Osteocyte (in vitro differentiated cells): ENCODE results near the gene KDM5C. TPM values are rescaled to one million over a fixed set of nuclear protein-coding genes. Genes with fewer than 3 reads are reported as not detected.

ENCODE experiments used
- DNase-seq: peaks from one replicate; pipeline ENCODE4 v3.0.0; 2021; ENCODE audit warnings: mixed read lengths; ENCODE audit not compliant: unreplicated experiment; ENCODE audit errors: extremely low spot score
- H3K27ac Mint-ChIP-seq: one replicate; pipeline ENCODE4 v1.8.0; 2021; ENCODE audit warnings: mild to moderate bottlenecking, mixed read lengths; ENCODE audit not compliant: unreplicated experiment
- H3K27me3 Mint-ChIP-seq: one replicate; pipeline ENCODE4 v1.8.0; 2021; ENCODE audit warnings: mixed read lengths; ENCODE audit not compliant: unreplicated experiment
- H3K36me3 Mint-ChIP-seq: one replicate; pipeline ENCODE4 v1.8.0; 2021; ENCODE audit warnings: mixed read lengths; ENCODE audit not compliant: unreplicated experiment
- H3K4me1 Mint-ChIP-seq: one replicate; pipeline ENCODE4 v1.8.0; 2021; ENCODE audit warnings: mixed read lengths; ENCODE audit not compliant: unreplicated experiment
- H3K4me3 Mint-ChIP-seq: one replicate; pipeline ENCODE4 v1.8.0; 2021; ENCODE audit warnings: mild to moderate bottlenecking, moderate library complexity, mixed read lengths; ENCODE audit not compliant: unreplicated experiment
- H3K9me3 Mint-ChIP-seq: one replicate; pipeline ENCODE4 v1.8.0; 2021; ENCODE audit warnings: mixed read lengths; ENCODE audit not compliant: unreplicated experiment
- CTCF ChIP-seq: fragments of 200-600 bp; sonication (generic); IDR thresholded peaks from 2 replicates; pipeline ENCODE4 v1.5.0; 2021; ENCODE audit warnings: antibody characterized with exemption, mild to moderate bottlenecking, moderate library complexity
- total RNA-seq: library from RNA; stranded (reverse); gene quantifications from 2 replicates; pipeline ENCODE4 v1.2.1, GENCODE V29; 2021

Gene KDM5C
- total RNA-seq, 1 donor from 2014 or later = 88.9 TPM

- Mint-ChIP-seq H3K9me3 (no peaks in the 10 kb centered on the region), H3K4me3 (no peak overlapping the region)
- TF ChIP-seq CTCF = no peak
These were observed 41.9 kb upstream of the KDM5C start for GRCh38 chrX:53266914-53267313.

GRCh38 chrX:53265771-53266574 is 41.0 kb upstream of the KDM5C start:
- no peak for DNase-seq
- Mint-ChIP-seq H3K4me3 (no peak overlapping the region), H3K27me3 (no peaks in the 10 kb centered on the region), H3K36me3 (peaks cover 3% of the 10 kb centered on the region), H3K9me3 (no peaks in the 10 kb centered on the region), H3K27ac (peak overlapping the region; percentile 85), H3K4me1 (peaks cover 34% of the 10 kb centered on the region)
- TF ChIP-seq CTCF = no peak

More at GRCh38 chrX:53266914-53267313, 41.9 kb upstream of the KDM5C start:
- Mint-ChIP-seq H3K27ac (no peak overlapping the region), H3K27me3 (no peaks in the 10 kb centered on the region), H3K36me3 (peaks cover 3% of the 10 kb centered on the region), H3K4me1 (peaks cover 34% of the 10 kb centered on the region)
- DNase-seq = no peak

- H3K27me3 Mint-ChIP-seq = no peaks in the 10 kb centered on the region
- no peak for DNase-seq
- no peak for TF ChIP-seq CTCF
- no peaks in the 10 kb centered on the region for H3K9me3 Mint-ChIP-seq
- H3K4me3 Mint-ChIP-seq = no peak overlapping the region
- H3K36me3 Mint-ChIP-seq = peaks cover 3% of the 10 kb centered on the region
- no peak overlapping the region for H3K27ac Mint-ChIP-seq
- H3K4me1 Mint-ChIP-seq = peaks cover 34% of the 10 kb centered on the region
These were observed 38.6 kb upstream of the KDM5C start for GRCh38 chrX:53263597-53264094.

- Mint-ChIP-seq H3K9me3 (no peaks in the 10 kb centered on the region), H3K4me3 (no peak overlapping the region), H3K36me3 (peaks cover 3% of the 10 kb centered on the region), H3K27ac (no peak overlapping the region), H3K27me3 (no peaks in the 10 kb centered on the region), H3K4me1 (peaks cover 34% of the 10 kb centered on the region)
- TF ChIP-seq CTCF = no peak
- no peak for DNase-seq
These were observed 37.9 kb upstream of the KDM5C start for GRCh38 chrX:53262918-53263394.

- no peak overlapping the region for H3K27ac Mint-ChIP-seq
- no peak overlapping the region for H3K4me3 Mint-ChIP-seq
- H3K27me3 Mint-ChIP-seq = no peaks in the 10 kb centered on the region
- DNase-seq = no peak
- H3K36me3 Mint-ChIP-seq = peaks cover 3% of the 10 kb centered on the region
- peaks cover 34% of the 10 kb centered on the region for H3K4me1 Mint-ChIP-seq
- TF ChIP-seq CTCF = no peak
- no peaks in the 10 kb centered on the region for H3K9me3 Mint-ChIP-seq
These were observed 37.3 kb upstream of the KDM5C start for GRCh38 chrX:53262189-53262917.
